Liver (tissue), 9 donors: ENCODE measurements around the gene DNM3. TPM values are rescaled to one million over a fixed set of nuclear protein-coding genes. Genes with fewer than 3 reads are reported as not detected.

Experiments
- DNase-seq: peaks from one replicate; pipeline ENCODE4 v3.0.0-alpha.2; 2017; ENCODE audit warnings: low spot score
- H3K27ac ChIP-seq, 2 donors: one replicate each; pipeline ENCODE4 v1.7.0; 2013; ENCODE audit warnings: inconsistent platforms in 2 of 2, low read length in 2 of 2, control low read depth in 1 of 2, low read depth in 1 of 2, mild to moderate bottlenecking in 1 of 2
- H3K27me3 ChIP-seq, 4 donors: one replicate each; pipeline versions ENCODE4 v1.6.1 to v1.7.0; 2013; ENCODE audit warnings: low read length in 3 of 4, inconsistent platforms in 1 of 4, mild to moderate bottlenecking in 1 of 4, moderate library complexity in 1 of 4; ENCODE audit not compliant: control insufficient read depth in 4 of 4, insufficient read depth in 4 of 4
- H3K36me3 ChIP-seq, 4 donors: one replicate each; pipeline versions ENCODE4 v1.6.1 to v1.7.0; 2013; ENCODE audit warnings: low read length in 3 of 4, mild to moderate bottlenecking in 3 of 4, low read depth in 1 of 4, moderate library complexity in 1 of 4; ENCODE audit not compliant: control insufficient read depth in 4 of 4, insufficient read depth in 3 of 4
- H3K4me1 ChIP-seq, 4 donors: one replicate each; pipeline versions ENCODE4 v1.6.1 to v1.7.0; 2013; ENCODE audit warnings: low read length in 3 of 4, mild to moderate bottlenecking in 3 of 4, moderate library complexity in 1 of 4; ENCODE audit not compliant: control insufficient read depth in 4 of 4, insufficient read depth in 4 of 4
- H3K4me3 ChIP-seq, 3 donors: one replicate each; pipeline versions ENCODE4 v1.6.1 to v1.7.0; 2013; ENCODE audit warnings: low read length in 3 of 3, control low read depth in 1 of 3, low read depth in 1 of 3, mild to moderate bottlenecking in 1 of 3
- H3K9ac ChIP-seq, 2 donors: one replicate each; pipeline ENCODE4 v1.7.0; 2013; ENCODE audit warnings: low read length in 2 of 2, mild to moderate bottlenecking in 2 of 2, moderate library complexity in 2 of 2, control low read depth in 1 of 2, low read depth in 1 of 2
- H3K9me3 ChIP-seq, 4 donors: one replicate each; pipeline versions ENCODE4 v1.6.1 to v1.7.0; 2013; ENCODE audit warnings: low read length in 3 of 4; ENCODE audit not compliant: control insufficient read depth in 4 of 4
- CTCF ChIP-seq: fragments of 150-350 bp; IDR thresholded peaks from 2 replicates; pipeline ENCODE4 v1.5.1; 2017; ENCODE audit warnings: improper control_type of control experiment, low read depth, low read length; ENCODE audit not compliant: missing input control
- EGR1 ChIP-seq, 2 donors: IDR thresholded peaks; 2 replicates each; pipeline ENCODE4 v1.6.1; 2016 to 2018; ENCODE audit warnings: antibody characterized with exemption in 2 of 2, low read depth in 2 of 2
- FOXA1 ChIP-seq: IDR thresholded peaks from 2 replicates; pipeline ENCODE4 v1.6.1; 2016; ENCODE audit warnings: antibody characterized with exemption
- FOXA2 ChIP-seq: IDR thresholded peaks from 2 replicates; pipeline ENCODE4 v1.6.1; 2016; ENCODE audit warnings: antibody characterized with exemption
- HNF4A ChIP-seq, 2 donors: conservative IDR thresholded peaks; 2 replicates each; pipeline ENCODE4 v1.6.1; 2016; ENCODE audit warnings: antibody characterized with exemption in 2 of 2, mild to moderate bottlenecking in 2 of 2
- HNF4G ChIP-seq: IDR thresholded peaks from 2 replicates; pipeline ENCODE4 v1.6.1; 2016; ENCODE audit warnings: antibody characterized with exemption
- JUND ChIP-seq, 2 donors: IDR thresholded peaks; 2 replicates each; pipeline ENCODE4 v1.6.1; 2016; ENCODE audit warnings: antibody characterized with exemption in 2 of 2
- MAX ChIP-seq: IDR thresholded peaks from 2 replicates; pipeline ENCODE4 v1.6.1; 2016; ENCODE audit warnings: antibody characterized with exemption
- RAD21 ChIP-seq, 2 donors: IDR thresholded peaks; 2 replicates each; pipeline ENCODE4 v1.6.1; 2016; ENCODE audit warnings: antibody characterized with exemption in 2 of 2, mild to moderate bottlenecking in 2 of 2
- REST ChIP-seq: IDR thresholded peaks from 2 replicates; pipeline ENCODE4 v1.6.1; 2016; ENCODE audit warnings: antibody characterized with exemption, mild to moderate bottlenecking
- RXRA ChIP-seq, 2 donors: IDR thresholded peaks; 2 replicates each; pipeline ENCODE4 v1.6.1; 2017 to 2018; ENCODE audit warnings: antibody characterized with exemption in 2 of 2, mild to moderate bottlenecking in 1 of 2
- SP1 ChIP-seq: IDR thresholded peaks from 2 replicates; pipeline ENCODE4 v1.6.1; 2018; ENCODE audit warnings: antibody characterized with exemption, mild to moderate bottlenecking
- TAF1 ChIP-seq: conservative IDR thresholded peaks from 2 replicates; pipeline ENCODE4 v1.6.1; 2016; ENCODE audit warnings: antibody characterized with exemption, mild to moderate bottlenecking
- YY1 ChIP-seq: IDR thresholded peaks from 2 replicates; pipeline ENCODE4 v1.6.1; 2016; ENCODE audit warnings: antibody characterized with exemption, mild to moderate bottlenecking
- ZBTB33 ChIP-seq: IDR thresholded peaks from 2 replicates; pipeline ENCODE4 v1.6.1; 2016; ENCODE audit warnings: antibody characterized with exemption
- WGBS: extraction: QIAGEN DNeasy Blood & Tissue Kit; methylation state at CpG from one replicate; pipeline ENCODE4 v1.1.7; 2013; 5-methylcytosine and 5-hydroxymethylcytosine counted together
- polyA plus RNA-seq, 2 donors: library from polyadenylated mRNA; stranded (reverse) in 1 of 2; unstranded in 1 of 2; fragments of 200-250 nt in 1 of 2; fragments of >200 nt in 1 of 2; fragmentation: Nextera tagmentation in 1 of 2; extraction: Ambion mirVana in 1 of 2; gene quantifications; one replicate each; pipeline versions ENCODE4 v1.2.1 to v1.2.3, GENCODE V29; 2013 to 2015
- total RNA-seq, 2 donors: library from RNA; depleted of rRNA; stranded (reverse); fragments of >200 nt; gene quantifications; one replicate each; pipeline ENCODE4 v1.2.3, GENCODE V29; 2014
- donor health status: healthy.
- donor health status: healthy.
- donor health status: healthy.
- donor health status: healthy.
- donor health status: healthy.

Gene DNM3
- total and polyA plus RNA-seq, 4 donors, result 0.08 to 3.2 (median 1.0) TPM

- no peak overlapping the region for H3K27ac ChIP-seq
These were observed 343.4 kb downstream of the DNM3 start for GRCh38 chr1:172184506-172185191.

GRCh38 chr1:172185211-172185610, 343.9 kb downstream of the DNM3 start:
- H3K9ac ChIP-seq, result no peak overlapping the region
- no peaks in the 10 kb centered on the region for H3K4me1 ChIP-seq
- H3K27me3 ChIP-seq, result no peaks in the 10 kb centered on the region
- no peak for DNase-seq
- H3K4me3 ChIP-seq, result no peak overlapping the region
- no peak overlapping the region for H3K27ac ChIP-seq
- H3K9me3 ChIP-seq, result no peaks in the 10 kb centered on the region
- no peaks in the 10 kb centered on the region for H3K36me3 ChIP-seq
- TF ChIP-seq FOXA1 (no peak), ZBTB33 (no peak), HNF4G (no peak), RXRA (IDR thresholded peaks at IDR 0.05) (no peak), REST (no peak), EGR1 (IDR thresholded peaks at IDR 0.05; ENCODE audit: low read depth in 2 of 2) (no peak), RAD21 (IDR thresholded peaks at IDR 0.05) (no peak)

More at GRCh38 chr1:172184506-172185191, 343.4 kb downstream of the DNM3 start:
- H3K36me3 ChIP-seq, result no peaks in the 10 kb centered on the region
- H3K9ac ChIP-seq, result no peak overlapping the region
- H3K27me3 ChIP-seq, result no peaks in the 10 kb centered on the region
- no peak overlapping the region for H3K4me3 ChIP-seq
- no peaks in the 10 kb centered on the region for H3K4me1 ChIP-seq
- DNase-seq, result no peak
- WGBS, result 93% methylated on average over 4 of the region's 4 CpGs
- H3K9me3 ChIP-seq, result no peaks in the 10 kb centered on the region
- no peak for TF ChIP-seq HNF4A (conservative IDR thresholded peaks at IDR 0.05)
- TF ChIP-seq JUND (IDR thresholded peaks at IDR 0.05), result no peak
- no peak for TF ChIP-seq HNF4G
- TF ChIP-seq CTCF, result no peak
- TF ChIP-seq SP1, result no peak
- TF ChIP-seq REST, result no peak
- TF ChIP-seq FOXA2, result no peak
- no peak for TF ChIP-seq EGR1 (IDR thresholded peaks at IDR 0.05; ENCODE audit: low read depth in 2 of 2)
- no peak for TF ChIP-seq TAF1
- no peak for TF ChIP-seq MAX
- no peak for TF ChIP-seq RAD21 (IDR thresholded peaks at IDR 0.05)
- TF ChIP-seq YY1, result no peak
